ENCODE results near the gene DNAJB9. TPM values are rescaled to one million over a fixed set of nuclear protein-coding genes. Genes with fewer than 3 reads are reported as not detected.

Gene DNAJB9
- total and polyA plus RNA-seq, 10 of the 15 experiments (the other 5 are each of a cell fraction or from before 2014, with no cell fraction given) = 4.5 to 20.9 (median 8.8) TPM

- ChIA-PET SMC1A (ENCODE audit: uncharacterized antibody, unreplicated experiment) (no interaction called here), RAD21 (ENCODE audit: unreplicated experiment) (no interaction called here), POLR2A (no interaction called here), CTCF (no interaction called here)
- Histone ChIP-seq H4K20me1 (ENCODE audit: control insufficient read depth, insufficient read depth) (no peaks in the 10 kb centered on the region), H3K4me2 (ENCODE audit: control insufficient read depth, insufficient read depth) (no peak overlapping the region), H3K36me3 (ENCODE audit: control insufficient read depth in 2 of 2, insufficient read depth in 2 of 2, low read length in 1 of 2) (no peaks in the 10 kb centered on the region), H2AFZ (ENCODE audit: control insufficient read depth, low read depth, low read length) (no peak overlapping the region), H3K4me1 (ENCODE audit: control insufficient read depth, insufficient read depth, low read length) (no peaks in the 10 kb centered on the region), H3K4me3 (no peak overlapping the region), H3K9ac (ENCODE audit: control insufficient read depth, insufficient read depth, low read length) (no peak overlapping the region), H3K27me3 (replicated peaks in 1 of 2; ENCODE audit: control insufficient read depth in 2 of 2, insufficient read depth in 2 of 2, low read length in 1 of 2) (peaks cover 0 to 2% of the 10 kb centered on the region in 2 experiments; a peak in 2 of 4 replicates), H3K79me2 (ENCODE audit: control insufficient read depth, insufficient read depth, low read length) (no peaks in the 10 kb centered on the region), H3K9me3 (replicated peaks; ENCODE audit: control insufficient read depth, insufficient read depth, low read length) (no peaks in the 10 kb centered on the region), H3K27ac (ENCODE audit: control insufficient read depth, insufficient read depth) (no peak overlapping the region)
- intact Hi-C loops (cut with micrococcal nuclease; ENCODE audit: unreplicated experiment) = no loop called here
- in situ Hi-C loops (cut with MboI) = no loop called here
- FAIRE-seq (no peak), DNase-seq (ENCODE audit: low read depth, low spot score) (no peak), ATAC-seq (no peak)
- no TSS peak for BruUV-seq (replicated peaks)
- 58% methylated on average over 6 of the region's 6 CpGs for whole genome bisulfite sequencing (ENCODE audit: insufficient coverage, insufficient replicate concordance, low lambda C conversion rate, missing lambda C conversion rate)
- TF ChIP-seq CBFB (IDR thresholded peaks at IDR 0.05; ENCODE audit: low read depth) (no peak), SREBF1 (IDR thresholded peaks at IDR 0.05; ENCODE audit: low read length) (no peak), MTA3 (IDR thresholded peaks at IDR 0.05; ENCODE audit: borderline replicate concordance, low read length) (no peak), ZNF217 (IDR thresholded peaks at IDR 0.05) (no peak), CREB1 (IDR thresholded peaks at IDR 0.05; ENCODE audit: low read depth) (no peak), STAT1 (conservative IDR thresholded peaks at IDR 0.05) (no peak), POLR2A (IDR thresholded peaks at IDR 0.05; ENCODE audit: low read depth, low read length) (no peak), MXI1 (IDR thresholded peaks at IDR 0.05; ENCODE audit: low read depth, low read length) (no peak), POU2F2 (IDR thresholded peaks at IDR 0.05; ENCODE audit: borderline replicate concordance, low read depth, low read length) (no peak), LARP7 (IDR thresholded peaks at IDR 0.05) (no peak), NFYA (IDR thresholded peaks at IDR 0.05; ENCODE audit: borderline replicate concordance, low read depth, low read length) (no peak)
Observed at GRCh38 chr7:108598914-108599580, 29.4 kb downstream of the DNAJB9 start.
